Neural cell (in vitro differentiated cells): ENCODE data around the gene LRMDA. TPM values are rescaled to one million over a fixed set of nuclear protein-coding genes. Genes with fewer than 3 reads are reported as not detected.
A peak's percentile ranks its signal among the peaks of the same experiment; 100 is the strongest.

Experiments used
- H2AFZ ChIP-seq: fragments of 200-600, 300-800 bp; sonication (generic), shearing (Covaris generic); 2 replicates; pipeline ENCODE4 v1.6.0; 2014; ENCODE audit warnings: low read depth, mild to moderate bottlenecking, antibody characterized with exemption, low read length, moderate library complexity
- H3F3A ChIP-seq: fragments of 200-600 bp; shearing (Covaris generic); 2 replicates; pipeline ENCODE4 v1.6.1; 2016; ENCODE audit warnings: mild to moderate bottlenecking, moderate library complexity, mixed read lengths, antibody characterized with exemption, low read length; ENCODE audit not compliant: insufficient read depth, poor library complexity, severe bottlenecking
- H3K27ac ChIP-seq: fragments of 200-600, 300-800 bp; sonication (generic), shearing (Covaris generic); 2 replicates; pipeline ENCODE4 v1.5.1; 2014; ENCODE audit warnings: mild to moderate bottlenecking, low read length, moderate library complexity
- H3K27me3 ChIP-seq: fragments of 300-800, 200-600 bp; sonication (generic), shearing (Covaris generic); 2 replicates; pipeline ENCODE4 v1.6.0; 2014; ENCODE audit warnings: mild to moderate bottlenecking, low read depth, low read length, moderate library complexity; ENCODE audit not compliant: insufficient read depth
- H3K36me3 ChIP-seq: fragments of 300-800, 200-600 bp; sonication (generic), shearing (Covaris generic); 2 replicates; pipeline ENCODE4 v1.5.1; 2014; ENCODE audit warnings: mild to moderate bottlenecking, antibody characterized with exemption, low read length, moderate library complexity; ENCODE audit not compliant: insufficient read depth
- H3K4me2 ChIP-seq: fragments of 300-800, 200-600 bp; sonication (generic), shearing (Covaris generic); 2 replicates; pipeline ENCODE4 v1.6.0; 2014; ENCODE audit warnings: mild to moderate bottlenecking, low read length
- H3K4me3 ChIP-seq: fragments of 300-800, 200-600 bp; sonication (generic), shearing (Covaris generic); 2 replicates; pipeline ENCODE4 v1.5.1; 2014; ENCODE audit warnings: mild to moderate bottlenecking, low read length, moderate library complexity
- H3K79me2 ChIP-seq: fragments of 200-600 bp; shearing (Covaris generic); replicated peaks from 2 replicates; pipeline ENCODE4 v1.6.0; 2014; ENCODE audit warnings: mild to moderate bottlenecking, low read length, moderate library complexity; ENCODE audit not compliant: insufficient read depth
- H3K9ac ChIP-seq: fragments of 300-800, 200-600 bp; sonication (generic), shearing (Covaris generic); 2 replicates; pipeline ENCODE4 v1.6.1; 2016; ENCODE audit warnings: mild to moderate bottlenecking, low read length, mixed read lengths
- H3K9me2 ChIP-seq: fragments of 200-600 bp; shearing (Covaris generic); 2 replicates; pipeline ENCODE4 v1.6.1; 2016; ENCODE audit warnings: mild to moderate bottlenecking, low read length, mixed read lengths; ENCODE audit not compliant: insufficient read depth
- H3K9me3 ChIP-seq: fragments of 200-600, 300-800 bp; sonication (generic), shearing (Covaris generic); 2 replicates; pipeline ENCODE4 v1.6.1; 2016; ENCODE audit warnings: mild to moderate bottlenecking, mixed run types, low read length, moderate library complexity, mixed read lengths
- H4K20me1 ChIP-seq: fragments of 200-600 bp; shearing (Covaris generic); 2 replicates; pipeline ENCODE4 v1.6.1; 2016; ENCODE audit warnings: mild to moderate bottlenecking, mixed run types; ENCODE audit not compliant: insufficient read depth
- CTCF ChIP-seq: fragments of 450-650 bp; IDR thresholded peaks from 2 replicates; pipeline ENCODE4 v1.5.1; 2014; ENCODE audit warnings: antibody characterized with exemption, mild to moderate bottlenecking, moderate library complexity; ENCODE audit not compliant: poor library complexity, severe bottlenecking
- EP300 ChIP-seq: fragments of 450-650 bp; conservative IDR thresholded peaks from 2 replicates; pipeline ENCODE4 v1.6.1; 2014; ENCODE audit warnings: antibody characterized with exemption, mild to moderate bottlenecking, moderate library complexity; ENCODE audit not compliant: poor library complexity, severe bottlenecking
- EZH2 ChIP-seq: fragments of 200-600, 300-800 bp; shearing (Covaris generic), sonication (generic); IDR thresholded peaks from 2 replicates; pipeline ENCODE4 v1.6.1; 2014; ENCODE audit warnings: antibody characterized with exemption, low read length, borderline replicate concordance, mild to moderate bottlenecking; ENCODE audit not compliant: insufficient read depth, poor library complexity, severe bottlenecking
- MXI1 ChIP-seq: fragments of 450-650 bp; conservative IDR thresholded peaks from 2 replicates; pipeline ENCODE4 v1.6.1; 2014; ENCODE audit warnings: antibody characterized with exemption, mild to moderate bottlenecking; ENCODE audit not compliant: poor library complexity, severe bottlenecking
- POLR2AphosphoS5 ChIP-seq: IDR thresholded peaks from 2 replicates; pipeline ENCODE4 v1.6.1; 2012
- RAD21 ChIP-seq: fragments of 450-650 bp; conservative IDR thresholded peaks from 2 replicates; pipeline ENCODE4 v1.6.1; 2014; ENCODE audit warnings: antibody characterized with exemption, mild to moderate bottlenecking, moderate library complexity
- REST ChIP-seq: IDR thresholded peaks from 2 replicates; pipeline ENCODE4 v1.6.1; 2012; ENCODE audit warnings: borderline replicate concordance
- SMC3 ChIP-seq: fragments of 450-650 bp; conservative IDR thresholded peaks from 2 replicates; pipeline ENCODE4 v1.6.1; 2014; ENCODE audit warnings: antibody characterized with exemption, mild to moderate bottlenecking, moderate library complexity; ENCODE audit not compliant: poor library complexity
- TAF1 ChIP-seq: IDR thresholded peaks from 2 replicates; pipeline ENCODE4 v1.6.1; 2012; ENCODE audit warnings: low read depth
- polyA plus RNA-seq: library from polyadenylated mRNA; depleted of rRNA; stranded (reverse); fragments of >200 nt; gene quantifications from 2 replicates; pipeline ENCODE4 v1.2.3, GENCODE V29; 2014

The LRMDA gene
- polyA plus RNA-seq, 1 donor from 2014 or later: 5.6 TPM

- no peak overlapping the region for H3K4me2 ChIP-seq
- TF ChIP-seq SMC3 (no peak), REST (no peak), EZH2 (no peak), POLR2AphosphoS5 (no peak), MXI1 (no peak), TAF1 (no peak), CTCF (no peak), EP300 (no peak), RAD21 (no peak)
Observed at GRCh38 chr10:75919913-75920312, 488.5 kb downstream of the LRMDA start.

GRCh38 chr10:75922435-75922834 lies 491.0 kb downstream of the LRMDA start:
- TF ChIP-seq REST (no peak), CTCF (peak; percentile 37), RAD21 (peak; percentile 44)
- Histone ChIP-seq H3K4me2 (no peak overlapping the region), H4K20me1 (no peaks in the 10 kb centered on the region), H2AFZ (no peak overlapping the region), H3K36me3 (no peaks in the 10 kb centered on the region), H3K27ac (peak overlapping the region; percentile 90), H3K9ac (no peak overlapping the region), H3K9me3 (no peaks in the 10 kb centered on the region), H3K9me2 (no peaks in the 10 kb centered on the region), H3K27me3 (no peaks in the 10 kb centered on the region), H3K4me3 (no peak overlapping the region), H3K79me2 (no peaks in the 10 kb centered on the region), H3F3A (peaks cover 2% of the 10 kb centered on the region)

More at GRCh38 chr10:75919913-75920312, 488.5 kb downstream of the LRMDA start:
- Histone ChIP-seq H3K79me2 (no peaks in the 10 kb centered on the region), H4K20me1 (no peaks in the 10 kb centered on the region), H3F3A (no peaks in the 10 kb centered on the region), H3K27me3 (no peaks in the 10 kb centered on the region), H3K9ac (no peak overlapping the region), H3K9me2 (no peaks in the 10 kb centered on the region), H3K4me3 (no peak overlapping the region), H2AFZ (no peak overlapping the region), H3K9me3 (no peaks in the 10 kb centered on the region), H3K27ac (no peak overlapping the region), H3K36me3 (no peaks in the 10 kb centered on the region)
